Renal cortex interstitium (tissue), 11 donors: ENCODE measurements around the gene GPX3. TPM values are rescaled to one million over a fixed set of nuclear protein-coding genes. Genes with fewer than 3 reads are reported as not detected.

Experiments used
- DNase-seq, 11 donors: peaks; one replicate each; pipeline ENCODE4 v3.0.0-alpha.2; 2013; ENCODE audit warnings: low read depth in 9 of 11, low spot score in 4 of 11; ENCODE audit errors: extremely low read depth in 1 of 11
- polyA plus RNA-seq, 3 donors: library from polyadenylated mRNA; unstranded; fragments of 120-200 nt; gene quantifications; one replicate each; pipeline ENCODE4 v1.2.1, GENCODE V29; 2013; ENCODE audit not compliant: insufficient read length in 3 of 3

Gene GPX3
- polyA plus RNA-seq, 3 donors, result 891 to 1,420 (median 1,194) TPM

DNA sequence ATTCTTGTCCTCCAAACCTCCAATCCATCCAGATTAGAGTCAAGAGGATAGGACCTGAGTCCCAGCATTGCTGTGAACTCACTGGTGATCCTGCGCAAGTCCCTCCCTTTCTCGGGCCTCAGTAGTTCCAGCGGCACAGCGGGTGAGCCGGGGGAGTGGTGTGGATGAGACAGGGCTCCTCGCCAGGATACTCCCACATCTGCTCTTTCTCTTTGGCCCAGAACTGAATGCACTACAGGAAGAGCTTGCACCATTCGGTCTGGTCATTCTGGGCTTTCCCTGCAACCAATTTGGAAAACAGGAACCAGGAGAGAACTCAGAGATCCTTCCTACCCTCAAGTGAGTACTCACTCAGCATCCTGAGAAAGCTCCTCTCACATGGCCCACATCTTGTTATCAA, 6.3 kb downstream of the GPX3 start:
- no peak for DNase-seq

GRCh38 chr5:151027961-151028479, 7.6 kb downstream of the GPX3 start:
- no peak for DNase-seq

GRCh38 chr5:151028717-151029116, 8.3 kb downstream of the GPX3 start:
- DNase-seq, result no peak

DNA sequence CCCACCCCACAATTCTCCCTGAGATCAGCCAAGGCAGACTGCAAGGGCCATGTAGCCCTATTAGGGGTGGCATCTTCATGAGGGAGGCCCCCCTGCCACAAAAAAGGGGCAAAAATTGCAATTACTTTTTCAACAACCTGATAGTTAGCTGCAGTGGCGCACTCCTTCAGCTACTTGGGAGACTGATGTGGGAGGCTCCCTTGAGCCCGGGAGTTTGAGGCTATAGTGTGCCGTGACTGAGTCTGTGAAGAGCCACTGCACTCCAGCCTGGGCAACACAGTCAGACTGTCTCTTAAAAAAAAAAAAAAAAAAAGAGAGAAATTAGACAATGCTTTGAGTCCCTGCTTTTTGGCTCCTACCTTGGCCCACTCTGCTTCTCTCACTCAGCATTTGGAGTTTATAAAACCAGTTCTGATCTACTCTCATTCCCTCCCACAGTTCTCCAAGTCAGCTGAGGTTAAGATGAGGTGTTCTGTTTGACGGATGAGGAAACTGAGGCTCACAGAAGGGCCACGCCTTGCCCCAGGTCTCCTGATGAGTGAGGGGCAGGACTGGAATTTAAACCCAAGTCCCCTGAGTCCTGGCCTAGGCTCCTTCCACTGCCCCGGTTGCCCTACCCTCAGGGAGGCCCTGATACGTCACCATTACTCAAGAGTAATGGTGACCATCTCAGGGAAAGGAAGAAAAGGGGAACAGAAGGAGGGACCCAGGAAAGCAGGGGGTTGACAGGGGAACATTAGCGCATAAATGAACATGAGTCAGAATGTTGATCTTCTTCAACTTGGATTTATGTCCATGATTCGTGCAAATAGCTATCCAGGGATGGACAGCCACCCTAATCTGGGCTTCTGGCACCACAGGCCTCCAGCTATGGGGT, 9.0 kb downstream of the GPX3 start:
- DNase-seq, result no peak

GRCh38 chr5:151030056-151030336, 9.6 kb downstream of the GPX3 start:
- no peak for DNase-seq

DNA sequence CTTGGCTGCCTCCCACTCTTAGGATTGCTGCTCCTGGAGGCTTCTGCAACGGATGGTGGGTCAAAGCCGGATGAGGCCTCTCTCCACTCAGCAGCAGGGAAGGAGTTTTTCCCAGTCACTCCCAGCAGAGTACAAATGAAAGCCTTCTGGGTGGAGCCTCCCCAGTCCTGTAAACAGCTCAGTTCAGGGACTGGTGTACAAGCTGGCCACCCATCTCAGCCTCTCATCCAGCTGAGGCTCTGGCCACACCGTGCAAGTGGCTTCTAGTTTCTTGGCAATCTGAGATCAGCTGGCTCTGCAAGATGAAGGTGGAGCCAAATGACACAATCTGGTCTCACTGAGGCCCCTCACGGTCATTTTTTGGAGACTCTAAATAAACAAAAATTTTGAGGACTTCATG, 10.0 kb downstream of the GPX3 start:
- no peak for DNase-seq

DNA sequence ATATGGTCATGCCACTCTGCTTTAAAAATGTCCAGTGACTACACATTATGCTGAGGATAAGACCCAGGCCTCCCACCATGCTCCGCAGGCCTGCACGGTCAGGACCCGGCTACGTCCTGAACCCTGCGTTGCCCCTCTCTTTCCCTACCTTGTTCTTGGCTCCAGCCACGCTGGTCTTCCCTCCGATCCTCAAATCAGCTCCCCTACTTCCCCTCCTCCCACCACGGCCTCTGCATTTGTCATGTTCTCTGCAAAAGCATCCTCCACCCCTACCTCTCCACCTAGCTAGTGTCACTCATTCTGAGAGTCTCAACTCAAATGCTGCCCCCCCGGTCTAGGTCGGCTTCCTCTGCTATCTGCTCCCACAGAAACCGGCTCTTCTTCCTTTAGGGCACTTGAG, 11.2 kb downstream of the GPX3 start:
- no peak for DNase-seq

- DNase-seq, result no peak
These were observed 13.0 kb downstream of the GPX3 start for GRCh38 chr5:151033217-151033934.

GRCh38 chr5:151034422-151035379, 14.3 kb downstream of the GPX3 start:
- no peak for DNase-seq

DNA sequence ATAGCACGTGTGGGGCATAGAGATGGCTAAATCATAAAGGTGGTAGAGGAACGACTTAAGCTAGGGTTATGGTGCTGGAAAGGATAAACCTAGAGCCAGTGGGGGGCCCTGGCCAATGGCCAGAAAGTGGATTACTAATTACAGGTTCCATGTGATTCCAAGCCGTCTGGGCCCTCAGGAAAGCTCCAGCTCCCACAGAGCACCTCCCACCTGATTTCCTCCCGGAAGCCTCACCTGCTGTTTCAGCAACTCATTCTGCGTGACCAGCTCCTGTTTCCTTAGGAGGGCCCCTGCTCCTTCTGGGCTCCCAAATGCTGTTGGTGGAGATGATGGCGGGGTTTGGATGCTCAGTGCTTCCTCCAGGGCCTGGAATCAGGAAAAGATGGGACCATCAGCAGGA, 16.2 kb downstream of the GPX3 start:
- DNase-seq, result peak in 3 of 11 donors; percentile 8 to 59 (median 23)

DNA sequence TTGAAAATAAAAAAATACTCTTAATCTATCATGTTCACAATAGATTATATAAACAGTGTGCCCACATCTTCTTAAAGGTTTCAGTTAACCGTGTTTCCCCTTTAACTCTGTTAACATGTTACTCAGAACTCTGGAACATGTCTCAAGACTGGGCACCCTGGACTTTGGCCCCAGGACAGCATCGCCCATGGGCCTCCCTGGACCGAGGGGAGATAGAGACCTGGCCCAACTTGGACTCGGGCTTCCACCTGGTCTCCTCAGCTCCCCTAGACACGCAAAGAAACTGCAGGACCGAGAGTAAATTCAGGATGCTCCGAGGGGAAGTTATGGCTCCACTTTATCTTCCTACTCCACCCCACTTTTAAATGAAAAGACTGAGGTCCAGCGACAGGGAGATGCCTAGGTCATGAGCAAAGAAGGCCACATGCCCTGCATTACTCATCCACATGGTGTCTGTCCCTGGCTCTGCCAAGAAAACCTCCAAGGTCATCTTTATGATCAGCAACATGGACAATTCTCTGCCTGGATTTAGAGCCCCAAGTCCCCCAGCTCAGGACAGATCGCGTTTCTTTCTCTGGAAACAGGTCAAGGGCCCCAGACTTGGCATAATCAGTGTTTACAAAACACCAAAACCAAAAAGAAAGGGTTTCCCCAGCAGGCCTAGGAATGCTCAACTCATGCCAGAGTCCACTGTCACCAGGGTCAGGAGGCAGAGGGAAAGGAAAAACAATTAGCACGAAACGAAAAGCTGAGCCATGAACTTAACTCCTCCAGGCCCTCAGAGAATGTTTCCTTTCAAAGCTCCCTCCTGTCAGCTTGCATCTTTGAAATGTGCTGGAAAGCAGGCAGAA, 17.4 kb downstream of the GPX3 start:
- DNase-seq, result peak in 6 of 11 donors; percentile 29 to 69 (median 40)

DNA sequence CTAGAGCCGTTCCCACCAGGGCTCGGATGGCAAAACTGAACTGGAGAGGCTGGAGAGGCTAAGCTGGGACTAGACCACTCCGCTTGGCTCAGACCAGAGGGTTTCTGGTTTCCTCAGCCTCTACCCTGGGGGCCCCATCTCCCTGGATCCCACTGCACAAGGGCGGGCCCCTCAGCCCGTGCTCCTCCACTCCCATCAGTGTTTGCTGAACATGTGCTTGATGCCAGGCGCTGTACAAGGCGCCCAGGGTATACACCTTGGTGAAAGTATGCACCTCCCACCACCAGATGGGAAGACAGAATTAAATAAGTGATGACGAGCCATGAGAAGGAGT, 18.0 kb downstream of the GPX3 start:
- DNase-seq, result no peak

DNA sequence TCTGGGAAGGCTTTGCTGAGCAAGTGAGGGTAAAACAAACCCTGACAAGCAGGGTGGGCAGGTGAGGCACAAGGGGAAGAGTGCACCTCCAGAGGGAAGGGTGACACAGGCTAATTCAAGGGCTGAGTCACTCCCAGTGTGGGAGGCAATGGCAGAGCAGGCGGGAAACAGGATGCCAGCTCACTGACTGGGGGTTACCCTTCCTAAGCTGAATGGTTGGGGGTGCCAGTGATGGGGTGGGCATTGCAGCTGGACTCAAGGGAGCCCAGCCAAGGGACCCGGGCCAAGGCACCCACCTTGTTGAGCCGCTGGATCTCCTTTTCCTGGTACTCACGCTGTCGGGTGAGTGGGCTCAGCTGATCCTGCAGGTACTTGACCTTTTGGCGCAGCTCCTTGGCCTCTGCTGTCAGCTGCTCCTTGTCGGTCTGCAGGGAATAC, 18.4 kb downstream of the GPX3 start:
- DNase-seq, result no peak

DNA sequence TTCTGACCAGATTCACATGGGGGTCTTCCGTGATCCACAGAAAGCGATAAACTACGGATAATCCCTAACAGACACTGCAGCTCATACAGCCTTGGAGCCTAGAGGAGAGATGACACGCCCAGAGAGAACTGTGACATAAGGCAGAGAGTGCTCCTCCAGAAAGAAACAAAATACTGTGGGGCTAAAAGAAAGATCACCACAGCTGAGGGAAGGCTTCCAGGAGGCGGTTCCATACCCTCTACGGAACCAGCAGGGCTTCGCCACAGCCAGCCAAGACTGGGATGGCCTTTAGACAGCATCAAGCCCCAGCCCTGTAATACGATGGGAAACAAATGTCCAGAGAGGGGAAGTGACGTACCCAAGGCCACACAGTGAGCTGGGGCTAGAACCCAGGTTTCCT, 19.3 kb downstream of the GPX3 start:
- DNase-seq, result no peak

- no peak for DNase-seq
These were observed 19.9 kb downstream of the GPX3 start for GRCh38 chr5:151040211-151040747.

DNA sequence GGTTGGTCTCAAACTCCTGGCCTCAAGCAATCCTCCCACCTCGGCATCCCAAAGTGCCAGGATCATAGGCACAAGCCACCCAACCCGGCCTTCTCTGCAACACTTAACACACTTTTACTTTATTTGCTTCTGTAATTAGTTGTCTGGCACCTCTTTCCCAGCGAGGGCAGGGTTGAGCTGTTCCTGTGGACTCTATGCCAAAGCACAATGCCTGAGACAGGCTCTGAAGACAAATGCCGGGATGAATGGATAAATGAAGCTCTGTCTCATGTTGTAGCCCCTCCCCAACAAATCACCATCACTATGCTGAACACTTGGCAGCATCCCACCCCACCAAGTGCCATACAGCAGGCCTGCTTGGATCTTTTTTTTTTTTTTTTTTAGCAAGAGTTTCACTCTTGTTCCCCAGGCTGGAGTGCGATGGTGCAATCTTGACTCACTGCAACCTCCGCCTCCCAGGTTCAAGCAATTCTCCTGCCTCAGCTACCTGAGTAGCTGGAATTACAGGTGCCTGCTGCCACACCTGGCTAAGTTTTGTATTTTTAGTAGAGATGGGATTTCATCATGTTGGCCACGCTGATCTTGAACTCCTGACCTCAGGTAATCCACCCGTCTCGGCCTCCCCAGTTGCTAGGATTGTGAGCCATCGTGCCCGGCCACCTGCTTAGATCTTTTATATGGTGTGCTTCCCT, 21.3 kb downstream of the GPX3 start:
- no peak for DNase-seq

GRCh38 chr5:151042453-151043093, 22.2 kb downstream of the GPX3 start:
- no peak for DNase-seq
